ENCODE results near the gene GLIPR1L1.
"Not testable (repeated sequence)": the region's sequence is repeated elsewhere in the genome, so short reads cannot be mapped to it uniquely, and the experiment has no call there.

Gene GLIPR1L1

DNA sequence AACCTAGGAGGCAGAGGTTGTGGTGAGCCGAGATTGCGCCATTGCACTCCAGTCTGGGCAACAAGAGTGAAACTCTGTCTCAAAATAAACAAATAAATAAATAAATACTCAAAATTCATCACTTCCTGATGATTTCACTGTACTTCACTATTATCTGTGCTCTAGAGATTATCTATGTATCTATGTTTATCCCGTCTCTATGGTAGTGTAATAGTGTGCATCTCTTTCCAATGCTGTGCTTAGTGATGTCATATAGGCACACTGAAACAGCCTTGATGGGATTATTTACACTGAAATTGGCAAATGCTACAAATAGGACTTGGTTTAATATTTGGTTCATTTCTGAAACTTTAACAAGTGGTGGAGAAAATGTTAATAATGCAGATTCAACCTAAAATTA, 10.8 kb upstream of the GLIPR1L1 start:
- 50% methylated on average over 2 of the region's 3 CpGs for WGBS (ENCODE audit: insufficient coverage)
- CTCF ChIA-PET, result interaction anchor here (1.5 kb wide), 1 partner anchor 19 kb away, joined by 3 read pairs; no protein-coding TSS in a partner anchor

GRCh38 chr12:75327642-75328041, 6.8 kb upstream of the GLIPR1L1 start:
- no CpG with 5 or more reads among the region's 1 CpG for WGBS (ENCODE audit: insufficient coverage)
- DNase-seq, result no peak
- ChIA-PET CTCF (interaction anchor here (1.5 kb wide), 1 partner anchor 11 kb away, joined by 5 read pairs; no protein-coding TSS in a partner anchor), POLR2A (no interaction called here)
- Histone ChIP-seq H3K4me3 (ENCODE audit: control insufficient read depth in 1 of 7, extremely low read depth in 1 of 7, insufficient read depth in 4 of 7, low read depth in 2 of 7, low read length in 6 of 7) (no peak overlapping the region), H3K27ac (ENCODE audit: insufficient read depth in 1 of 2, low read depth in 1 of 2, low read length in 2 of 2, poor library complexity in 1 of 2, severe bottlenecking in 2 of 2) (no peak overlapping the region), H3K9me3 (ENCODE audit: control extremely low read depth in 1 of 5, control insufficient read depth in 4 of 5, insufficient read depth in 2 of 5, low read depth in 1 of 5, low read length in 4 of 5) (no peaks in the 10 kb centered on the region), H3K4me1 (ENCODE audit: control extremely low read depth in 1 of 4, control insufficient read depth in 4 of 4, insufficient read depth in 4 of 4, low read length in 3 of 4) (peaks cover 0 to 8% (median 7%) of the 10 kb centered on the region in 4 experiments), H3K27me3 (replicated peaks in 2 of 5; ENCODE audit: control insufficient read depth in 4 of 5, insufficient read depth in 5 of 5, low read length in 4 of 5) (peaks cover 0 to 3% (median 0%) of the 10 kb centered on the region in 5 experiments), H3K36me3 (ENCODE audit: control insufficient read depth in 4 of 4, insufficient read depth in 4 of 4, low read length in 3 of 4) (no peaks in the 10 kb centered on the region)

More for the DNA sequence above, 10.8 kb upstream of the GLIPR1L1 start:
- H3K36me3 ChIP-seq (ENCODE audit: control insufficient read depth in 4 of 4, insufficient read depth in 4 of 4, low read length in 3 of 4), result no peaks in the 10 kb centered on the region
- no peaks in the 10 kb centered on the region for H3K27me3 ChIP-seq (replicated peaks in 2 of 5; ENCODE audit: control insufficient read depth in 4 of 5, insufficient read depth in 5 of 5, low read length in 4 of 5)
- H3K4me1 ChIP-seq (ENCODE audit: control extremely low read depth in 1 of 4, control insufficient read depth in 4 of 4, insufficient read depth in 4 of 4, low read length in 3 of 4), result no peaks in the 10 kb centered on the region
- H3K27ac ChIP-seq (ENCODE audit: insufficient read depth in 1 of 2, low read depth in 1 of 2, low read length in 2 of 2, poor library complexity in 1 of 2, severe bottlenecking in 2 of 2), result no peak overlapping the region
- no peaks in the 10 kb centered on the region for H3K9me3 ChIP-seq (ENCODE audit: control extremely low read depth in 1 of 5, control insufficient read depth in 4 of 5, insufficient read depth in 2 of 5, low read depth in 1 of 5, low read length in 4 of 5)
- POLR2A ChIA-PET, result no interaction called here
- H3K4me3 ChIP-seq (ENCODE audit: control insufficient read depth in 1 of 7, extremely low read depth in 1 of 7, insufficient read depth in 4 of 7, low read depth in 2 of 7, low read length in 6 of 7), result no peak overlapping the region
- no peak for DNase-seq

DNA sequence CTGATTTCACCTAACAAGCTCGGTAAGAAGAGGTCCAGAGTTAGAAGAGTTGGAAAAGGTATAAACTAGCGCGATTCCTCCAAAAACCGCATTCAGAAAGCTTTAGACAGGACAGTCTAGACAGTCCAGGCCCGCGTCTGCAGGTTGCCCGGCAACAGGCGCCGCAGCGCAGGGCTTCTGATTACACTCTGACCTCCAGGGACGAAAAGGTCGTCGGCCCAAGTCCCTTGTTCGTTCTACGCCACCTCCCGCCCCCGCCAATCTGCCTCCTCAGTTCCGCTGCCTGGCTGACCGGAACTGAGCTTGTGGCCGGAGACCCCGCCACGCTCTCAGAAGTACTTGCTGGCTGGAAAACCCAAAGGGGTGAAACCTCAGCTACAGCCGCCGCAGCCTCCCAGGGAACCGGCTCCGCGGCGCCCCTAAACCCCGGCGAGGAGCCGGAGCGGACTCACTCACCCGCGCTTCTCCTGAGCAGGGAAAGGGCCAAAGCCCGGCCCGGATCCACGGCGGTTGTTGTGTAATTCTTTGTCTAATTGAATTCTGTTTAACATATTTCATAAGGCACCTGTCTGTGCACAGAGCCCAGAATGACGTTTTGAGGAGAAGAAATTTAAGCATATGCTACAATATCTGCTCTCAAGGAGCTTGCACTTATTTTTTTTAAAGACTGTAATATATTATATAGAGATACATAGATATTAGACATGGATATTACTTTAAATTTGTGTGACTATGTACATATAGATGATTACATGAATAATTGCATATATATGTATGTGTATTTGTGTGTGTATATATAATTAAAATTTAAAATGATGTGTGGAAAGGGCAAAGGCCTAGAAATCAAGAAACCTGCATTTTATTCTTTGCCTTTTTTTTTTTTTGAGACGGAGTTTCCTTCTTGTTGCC, 4.3 kb upstream of the GLIPR1L1 start, which contains the start of gene CAPS2:
Gene CAPS2, minus strand, starts transcription at position 407 of the 909 bp plus-strand sequence. CDS start 3,826 bp downstream, outside the sequence.
- Histone ChIP-seq H3K9me3 (ENCODE audit: control extremely low read depth in 1 of 5, control insufficient read depth in 4 of 5, insufficient read depth in 2 of 5, low read depth in 1 of 5, low read length in 4 of 5) (no peaks in the 10 kb centered on the region), H3K27me3 (replicated peaks in 2 of 5; ENCODE audit: control insufficient read depth in 4 of 5, insufficient read depth in 5 of 5, low read length in 4 of 5) (peaks cover 0 to 3% (median 2%) of the 10 kb centered on the region in 5 experiments), H3K4me1 (ENCODE audit: control extremely low read depth in 1 of 4, control insufficient read depth in 4 of 4, insufficient read depth in 4 of 4, low read length in 3 of 4) (peaks cover 3 to 20% (median 12%) of the 10 kb centered on the region in 4 experiments), H3K27ac (ENCODE audit: insufficient read depth in 1 of 2, low read depth in 1 of 2, low read length in 2 of 2, poor library complexity in 1 of 2, severe bottlenecking in 2 of 2) (no peak within 1 kb of the TSS), H3K36me3 (ENCODE audit: control insufficient read depth in 4 of 4, insufficient read depth in 4 of 4, low read length in 3 of 4) (no peaks in the 10 kb centered on the region), H3K4me3 (ENCODE audit: control insufficient read depth in 1 of 7, extremely low read depth in 1 of 7, insufficient read depth in 4 of 7, low read depth in 2 of 7, low read length in 6 of 7) (peak within 1 kb of the TSS; percentile 55 to 88 (median 76))
- peak; percentile 73 to 91 (median 89) for DNase-seq
- CTCF ChIA-PET, result interaction anchor here (0.9 to 6.6 kb wide), 12 partner anchors 15 to 181 kb away, joined by 3 to 52 read pairs (median 4); partner anchors contain the start of genes GLIPR1, GLIPR1L2 and KRR1
- WGBS (ENCODE audit: insufficient coverage), result 0% methylated on average over 32 of the region's 40 CpGs
- POLR2A ChIA-PET, result no interaction called here

- Histone ChIP-seq H3K4me3 (ENCODE audit: control insufficient read depth in 1 of 7, extremely low read depth in 1 of 7, insufficient read depth in 4 of 7, low read depth in 2 of 7, low read length in 6 of 7) (no peak overlapping the region), H3K9me3 (ENCODE audit: control extremely low read depth in 1 of 5, control insufficient read depth in 4 of 5, insufficient read depth in 2 of 5, low read depth in 1 of 5, low read length in 4 of 5) (no peaks in the 10 kb centered on the region), H3K27ac (ENCODE audit: insufficient read depth in 1 of 2, low read depth in 1 of 2, low read length in 2 of 2, poor library complexity in 1 of 2, severe bottlenecking in 2 of 2) (no peak overlapping the region), H3K36me3 (ENCODE audit: control insufficient read depth in 4 of 4, insufficient read depth in 4 of 4, low read length in 3 of 4) (no peaks in the 10 kb centered on the region), H3K27me3 (replicated peaks in 2 of 5; ENCODE audit: control insufficient read depth in 4 of 5, insufficient read depth in 5 of 5, low read length in 4 of 5) (peaks cover 0 to 3% (median 0%) of the 10 kb centered on the region in 5 experiments), H3K4me1 (ENCODE audit: control extremely low read depth in 1 of 4, control insufficient read depth in 4 of 4, insufficient read depth in 4 of 4, low read length in 3 of 4) (peaks cover 3 to 12% (median 5%) of the 10 kb centered on the region in 4 experiments)
- DNase-seq, result no peak
- CTCF ChIA-PET, result interaction anchor here (1.7 kb wide), 1 partner anchor 10 kb away, joined by 5 read pairs; no protein-coding TSS in a partner anchor
- WGBS (ENCODE audit: insufficient coverage), result no CpG with 5 or more reads among the region's 1 CpG
- POLR2A ChIA-PET, result no interaction called here
Observed at GRCh38 chr12:75337905-75338304, 3.4 kb downstream of the GLIPR1L1 start.

DNA sequence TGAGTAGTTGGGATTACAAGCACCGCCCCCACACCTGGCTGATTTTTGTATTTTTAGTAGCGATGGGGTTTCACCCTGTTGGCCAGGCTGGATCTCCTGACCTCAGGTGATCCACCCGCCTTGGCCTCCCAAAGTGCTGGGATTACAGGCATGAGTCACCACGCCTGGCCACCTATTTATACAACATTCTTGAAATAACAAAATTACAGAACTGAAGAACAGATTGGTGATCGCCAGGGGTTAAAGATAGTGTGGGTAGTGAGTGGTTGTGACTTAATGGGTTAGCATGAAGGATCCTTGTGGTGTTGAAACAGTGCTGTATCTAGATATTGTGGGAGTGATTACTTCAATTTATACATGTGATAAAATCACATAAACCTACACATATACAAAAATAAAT, 7.4 kb downstream of the GLIPR1L1 start:
- no peaks in the 10 kb centered on the region for H3K27me3 ChIP-seq (replicated peaks in 2 of 5; ENCODE audit: control insufficient read depth in 4 of 5, insufficient read depth in 5 of 5, low read length in 4 of 5)
- no peaks in the 10 kb centered on the region for H3K9me3 ChIP-seq (ENCODE audit: control extremely low read depth in 1 of 5, control insufficient read depth in 4 of 5, insufficient read depth in 2 of 5, low read depth in 1 of 5, low read length in 4 of 5)
- H3K4me1 ChIP-seq (ENCODE audit: control extremely low read depth in 1 of 4, control insufficient read depth in 4 of 4, insufficient read depth in 4 of 4, low read length in 3 of 4), result no peaks in the 10 kb centered on the region
- no peak for DNase-seq
- H3K27ac ChIP-seq (ENCODE audit: insufficient read depth in 1 of 2, low read depth in 1 of 2, low read length in 2 of 2, poor library complexity in 1 of 2, severe bottlenecking in 2 of 2), result no peak overlapping the region
- H3K4me3 ChIP-seq (ENCODE audit: control insufficient read depth in 1 of 7, extremely low read depth in 1 of 7, insufficient read depth in 4 of 7, low read depth in 2 of 7, low read length in 6 of 7), result no peak overlapping the region
- CTCF ChIA-PET, result interaction anchor here (1.0 kb wide), 1 partner anchor 163 kb away, joined by 3 read pairs; no protein-coding TSS in a partner anchor
- POLR2A ChIA-PET, result no interaction called here
- H3K36me3 ChIP-seq (ENCODE audit: control insufficient read depth in 4 of 4, insufficient read depth in 4 of 4, low read length in 3 of 4), result no peaks in the 10 kb centered on the region
- 100% methylated on average over 2 of the region's 5 CpGs for whole genome bisulfite sequencing (ENCODE audit: insufficient coverage)

DNA sequence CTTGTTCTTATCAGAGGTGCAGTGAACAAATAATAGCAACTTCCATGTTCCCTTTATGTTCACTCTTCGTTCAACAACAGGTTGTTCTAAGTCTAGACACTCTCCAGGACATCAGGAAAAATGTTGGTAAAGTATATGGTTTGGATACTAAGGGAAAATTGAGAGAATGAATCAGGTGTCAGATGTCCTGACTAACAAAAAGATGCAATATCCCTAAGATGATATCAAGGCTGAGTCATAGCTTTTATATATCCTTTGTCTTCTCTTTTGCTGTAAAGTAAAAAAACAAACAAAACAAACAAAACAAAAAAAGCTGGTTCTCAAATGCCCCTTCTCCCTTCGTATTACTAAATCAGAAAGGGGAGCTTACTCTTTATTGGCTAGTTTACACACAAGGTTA, 11.1 kb downstream of the GLIPR1L1 start:
- POLR2A ChIA-PET, result no interaction called here
- no peak for DNase-seq
- H3K27me3 ChIP-seq (replicated peaks in 2 of 5; ENCODE audit: control insufficient read depth in 4 of 5, insufficient read depth in 5 of 5, low read length in 4 of 5), result no peaks in the 10 kb centered on the region
- no peaks in the 10 kb centered on the region for H3K9me3 ChIP-seq (ENCODE audit: control extremely low read depth in 1 of 5, control insufficient read depth in 4 of 5, insufficient read depth in 2 of 5, low read depth in 1 of 5, low read length in 4 of 5)
- no peaks in the 10 kb centered on the region for H3K36me3 ChIP-seq (ENCODE audit: control insufficient read depth in 4 of 4, insufficient read depth in 4 of 4, low read length in 3 of 4)
- H3K4me1 ChIP-seq (ENCODE audit: control extremely low read depth in 1 of 4, control insufficient read depth in 4 of 4, insufficient read depth in 4 of 4, low read length in 3 of 4), result no peaks in the 10 kb centered on the region
- no peak overlapping the region for H3K4me3 ChIP-seq (ENCODE audit: control insufficient read depth in 1 of 7, extremely low read depth in 1 of 7, insufficient read depth in 4 of 7, low read depth in 2 of 7, low read length in 6 of 7)
- no peak overlapping the region for H3K27ac ChIP-seq (ENCODE audit: insufficient read depth in 1 of 2, low read depth in 1 of 2, low read length in 2 of 2, poor library complexity in 1 of 2, severe bottlenecking in 2 of 2)
- CTCF ChIA-PET, result interaction anchor here (1.3 to 1.4 kb wide), 2 partner anchors 13 to 16 kb away, joined by 3 to 6 read pairs; partner anchors contain the start of gene CAPS2
- no CpG with 5 or more reads among the region's 2 CpGs for WGBS (ENCODE audit: insufficient coverage)

DNA sequence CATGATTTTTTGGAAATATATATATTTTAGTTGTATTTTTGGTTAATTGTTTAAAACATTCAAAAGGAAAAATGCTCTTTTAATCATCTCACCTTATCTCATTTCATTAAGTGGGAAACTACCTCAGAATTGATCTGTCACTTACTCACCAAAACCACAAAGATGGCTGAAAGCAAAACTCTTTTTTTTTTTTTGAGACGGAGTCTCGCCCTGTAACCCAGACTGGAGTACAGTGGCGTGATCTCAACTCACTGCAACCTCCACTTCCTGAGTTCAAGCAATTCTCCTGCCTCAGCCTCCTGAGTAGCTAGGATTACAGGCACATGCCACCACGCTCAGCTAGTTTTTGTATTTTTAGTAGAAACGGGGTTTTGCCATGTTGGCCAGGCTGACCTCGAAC, 11.7 kb downstream of the GLIPR1L1 start:
- POLR2A ChIA-PET; DNase-seq; H3K4me1 ChIP-seq (ENCODE audit: control extremely low read depth in 1 of 4, control insufficient read depth in 4 of 4, insufficient read depth in 4 of 4, low read length in 3 of 4); H3K27me3 ChIP-seq (replicated peaks in 2 of 5; ENCODE audit: control insufficient read depth in 4 of 5, insufficient read depth in 5 of 5, low read length in 4 of 5); H3K36me3 ChIP-seq (ENCODE audit: control insufficient read depth in 4 of 4, insufficient read depth in 4 of 4, low read length in 3 of 4); H3K4me3 ChIP-seq (ENCODE audit: control insufficient read depth in 1 of 7, extremely low read depth in 1 of 7, insufficient read depth in 4 of 7, low read depth in 2 of 7, low read length in 6 of 7); H3K27ac ChIP-seq (ENCODE audit: insufficient read depth in 1 of 2, low read depth in 1 of 2, low read length in 2 of 2, poor library complexity in 1 of 2, severe bottlenecking in 2 of 2); H3K9me3 ChIP-seq (ENCODE audit: control extremely low read depth in 1 of 5, control insufficient read depth in 4 of 5, insufficient read depth in 2 of 5, low read depth in 1 of 5, low read length in 4 of 5): not testable (repeated sequence)
- CTCF ChIA-PET, result interaction anchor here (1.4 kb wide), 1 partner anchor 17 kb away, joined by 6 read pairs; the partner anchor contains the start of gene CAPS2
- 94% methylated on average over 5 of the region's 6 CpGs for WGBS (ENCODE audit: insufficient coverage)

Data from common myeloid progenitor, CD34-positive (primary cell).